GM18868 (cell line): ENCODE measurements around the gene APOBEC3C.
"Not testable (repeated sequence)": the region's sequence is repeated elsewhere in the genome, so short reads cannot be mapped to it uniquely, and the experiment has no call there.

ENCODE experiments used
- ATAC-seq: cut with Tn5 transposase; IDR thresholded peaks from one replicate; pipeline ENCODE4 v1.9.1; 2021; ENCODE audit warnings: mild to moderate bottlenecking, moderate library complexity; ENCODE audit not compliant: unreplicated experiment

Gene APOBEC3C

DNA sequence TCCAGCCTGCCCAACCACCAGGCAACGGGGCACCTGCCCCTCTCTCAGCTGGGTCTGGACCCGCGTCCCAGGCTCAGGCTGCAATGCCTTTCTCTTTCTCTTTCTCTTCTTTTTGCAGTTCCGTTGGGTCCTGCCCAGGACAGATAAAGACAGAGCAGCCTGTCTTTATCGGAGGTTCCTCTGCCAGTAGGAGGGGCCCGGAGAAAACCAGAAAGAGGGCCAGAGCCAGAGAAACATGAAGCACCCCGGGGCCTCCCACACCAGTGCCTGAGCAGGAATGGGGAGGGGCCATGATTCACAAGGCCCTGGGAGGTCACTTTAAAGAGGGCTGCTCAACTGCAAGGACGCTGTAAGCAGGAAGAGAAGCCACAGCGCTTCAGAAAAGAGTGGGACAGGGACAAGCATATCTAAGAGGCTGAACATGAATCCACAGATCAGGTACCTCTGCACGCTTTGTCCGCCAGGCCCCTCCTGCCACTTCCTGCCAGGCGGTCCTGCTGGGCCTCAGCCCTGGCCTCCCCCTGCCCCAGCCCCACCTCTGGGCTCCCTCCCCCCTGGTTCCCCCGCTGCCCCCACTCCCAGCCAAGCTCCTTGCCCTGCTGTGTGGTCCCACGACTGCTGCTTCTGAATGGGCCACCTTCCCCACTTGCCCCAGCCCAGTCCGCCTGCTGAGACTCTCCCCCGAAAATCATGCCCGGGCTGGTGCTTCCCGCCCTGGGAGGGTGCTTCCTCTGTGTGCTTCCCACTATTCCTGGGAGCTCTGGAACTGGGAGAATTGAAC, at the start of gene APOBEC3C:
APOBEC3C (plus strand) TSS at position 316 of the 781 bp plus-strand sequence; CDS start at position 422, 106 bp downstream.
- ATAC-seq: peak; percentile 85

GRCh38 chr22:38964306-38964705, 49.8 kb upstream of the APOBEC3C start:
- ATAC-seq: no peak

GRCh38 chr22:38964989-38965388, 49.1 kb upstream of the APOBEC3C start:
- no peak for ATAC-seq

GRCh38 chr22:38965614-38966379, 48.3 kb upstream of the APOBEC3C start:
- ATAC-seq: no peak

- ATAC-seq: no peak
Observed at GRCh38 chr22:38966380-38966702, 47.7 kb upstream of the APOBEC3C start.

GRCh38 chr22:38966942-38967341, 47.1 kb upstream of the APOBEC3C start:
- ATAC-seq: no peak

DNA sequence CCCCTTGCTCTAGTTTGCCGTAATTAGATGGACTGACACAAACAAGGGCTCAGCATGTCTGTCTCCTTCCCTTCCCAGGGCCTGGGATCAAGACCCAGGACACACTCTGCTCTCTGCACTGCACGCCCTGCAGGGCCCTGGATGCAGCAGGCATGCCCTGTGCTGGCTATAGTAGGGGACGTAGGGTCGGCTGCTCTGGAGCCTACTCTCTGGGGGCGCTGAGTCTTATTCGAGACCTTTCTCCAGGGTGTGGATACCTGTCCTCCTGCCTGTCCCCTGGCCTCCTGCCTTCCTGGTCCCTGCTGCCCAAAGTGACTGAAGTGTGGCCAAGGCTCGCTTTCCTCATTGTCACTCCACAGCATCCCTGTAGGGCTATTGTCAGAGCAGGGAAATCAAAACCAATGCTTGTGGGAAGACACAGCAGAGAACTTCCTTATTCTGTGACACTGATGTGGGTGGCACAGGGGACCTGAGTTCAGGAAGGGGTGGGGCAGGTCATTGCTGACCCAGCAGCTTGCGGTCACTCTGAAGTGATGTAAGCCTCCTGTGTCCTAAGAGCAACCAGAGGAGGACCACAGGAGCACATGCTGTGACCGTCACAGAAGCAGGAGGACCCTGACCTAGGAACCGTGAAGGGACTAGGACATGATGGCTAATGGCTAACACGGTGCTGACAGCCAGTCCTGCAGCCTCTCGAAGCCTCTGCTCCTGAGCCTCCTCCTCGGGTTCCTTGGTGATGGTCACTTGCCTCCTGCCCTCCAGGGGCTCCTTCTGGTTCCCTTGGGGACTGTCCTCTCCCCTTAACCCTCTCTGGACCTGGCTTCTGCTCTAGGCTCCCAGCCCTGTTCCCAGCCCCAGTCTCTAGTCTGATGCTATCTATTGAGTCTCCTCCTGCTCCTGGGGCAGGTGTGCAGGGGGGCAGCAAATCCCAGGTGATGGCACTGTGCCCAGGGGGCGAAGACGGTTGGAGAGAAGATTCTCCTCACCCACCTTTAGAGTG, 46.3 kb upstream of the APOBEC3C start:
- ATAC-seq: no peak

GRCh38 chr22:38968801-38969200, 45.3 kb upstream of the APOBEC3C start:
- ATAC-seq: no peak

DNA sequence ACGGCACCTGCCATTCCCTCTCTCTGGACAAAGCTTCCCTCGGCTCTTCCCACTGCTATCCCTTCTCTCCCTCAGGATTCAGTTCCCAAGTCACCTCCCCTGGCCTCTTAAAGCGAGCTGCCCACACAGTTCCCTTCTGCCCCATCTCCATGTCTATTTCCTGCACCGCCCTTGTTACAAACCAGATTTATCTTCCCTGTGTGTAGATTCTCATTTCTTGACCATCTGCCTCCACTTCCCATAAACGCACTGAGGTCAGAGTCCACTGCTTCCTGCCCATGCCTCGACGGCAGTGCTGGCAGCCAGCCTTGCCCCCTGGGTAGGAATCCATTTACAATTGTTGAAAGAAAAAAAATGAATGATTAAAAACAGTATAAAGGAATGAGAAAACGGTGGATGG, 43.5 kb upstream of the APOBEC3C start:
- ATAC-seq: no peak

DNA sequence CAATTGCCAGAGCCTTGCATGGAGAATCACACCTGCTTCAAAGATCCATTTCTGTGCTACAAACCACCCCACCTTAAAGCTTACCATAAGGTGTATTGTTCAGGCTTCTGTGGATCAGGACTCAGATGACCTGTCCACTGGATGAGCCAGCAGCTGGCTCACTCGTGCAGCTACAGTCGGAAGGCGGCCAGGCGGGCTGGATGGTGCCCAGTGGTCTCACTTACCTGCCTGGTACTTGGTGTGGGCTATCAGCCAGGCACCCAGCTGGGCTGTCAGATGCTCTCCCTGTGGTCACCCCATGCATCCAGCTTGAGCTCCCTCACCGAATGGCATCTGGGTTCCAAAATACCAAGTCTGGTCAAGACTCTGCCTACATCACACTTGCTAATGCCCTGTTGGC, 42.9 kb upstream of the APOBEC3C start:
- no peak for ATAC-seq

GRCh38 chr22:38971791-38972190, 42.3 kb upstream of the APOBEC3C start:
- ATAC-seq: no peak

DNA sequence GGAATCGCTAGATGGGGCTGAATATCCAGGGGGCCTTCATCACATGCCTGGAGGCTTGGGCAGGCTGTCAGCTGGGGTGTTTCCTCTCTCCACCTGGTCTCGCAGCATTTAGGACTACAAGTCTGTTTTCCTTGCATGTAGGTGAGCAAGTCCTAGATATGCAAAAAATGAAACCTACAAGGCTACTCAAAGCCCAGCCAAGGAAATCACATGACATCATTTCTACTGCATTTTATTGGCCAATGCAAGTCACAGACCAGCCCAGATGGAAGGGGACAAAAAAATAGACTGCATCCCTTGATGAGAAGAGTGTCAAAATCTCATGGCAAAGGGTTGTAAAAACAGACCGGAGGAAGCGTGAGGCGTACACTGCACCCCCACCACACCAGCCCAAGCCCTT, 41.5 kb upstream of the APOBEC3C start:
- ATAC-seq: no peak

GRCh38 chr22:38973289-38974169, 40.5 kb upstream of the APOBEC3C start:
- ATAC-seq: no peak

- no peak for ATAC-seq
Observed at GRCh38 chr22:38974170-38974825, 39.8 kb upstream of the APOBEC3C start.

DNA sequence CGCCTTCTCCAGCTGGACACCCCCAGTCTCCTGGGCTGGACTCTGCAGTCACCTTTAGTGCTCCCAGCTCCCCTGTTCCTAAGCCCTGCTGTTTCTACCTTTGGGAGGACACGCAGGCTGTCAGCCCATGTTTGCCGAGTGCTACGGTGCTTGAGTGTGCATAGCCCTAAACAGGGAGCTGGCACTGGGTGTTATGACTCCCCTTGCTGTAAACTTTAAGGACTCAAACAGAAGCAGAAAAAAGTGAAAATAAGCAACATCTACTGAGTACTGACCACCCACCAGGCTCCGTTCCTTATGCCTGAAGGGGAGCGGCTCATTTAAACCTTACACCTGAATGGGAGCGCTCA, 39.3 kb upstream of the APOBEC3C start:
- no peak for ATAC-seq

DNA sequence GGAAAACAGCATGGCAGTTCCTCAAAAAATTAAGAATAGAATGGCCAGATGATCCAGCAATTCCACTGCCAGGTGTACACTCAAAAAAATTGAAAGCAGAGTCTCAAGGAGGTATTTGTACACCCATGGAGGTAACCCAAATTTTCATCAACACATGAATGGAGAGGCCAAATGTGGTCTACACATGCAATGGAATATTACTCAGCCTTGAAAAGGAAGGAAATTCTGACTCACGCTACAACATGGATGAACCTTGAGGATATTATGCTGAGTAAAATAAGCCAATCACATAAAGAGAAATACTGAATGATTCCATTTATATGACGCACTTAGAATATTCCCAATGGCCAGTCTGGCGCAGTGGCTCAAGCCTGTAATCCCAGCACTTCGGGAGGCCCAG, 36.8 kb upstream of the APOBEC3C start:
- ATAC-seq: not testable (repeated sequence)

- not testable (repeated sequence) for ATAC-seq
Observed at GRCh38 chr22:38980587-38980986, 33.5 kb upstream of the APOBEC3C start.

DNA sequence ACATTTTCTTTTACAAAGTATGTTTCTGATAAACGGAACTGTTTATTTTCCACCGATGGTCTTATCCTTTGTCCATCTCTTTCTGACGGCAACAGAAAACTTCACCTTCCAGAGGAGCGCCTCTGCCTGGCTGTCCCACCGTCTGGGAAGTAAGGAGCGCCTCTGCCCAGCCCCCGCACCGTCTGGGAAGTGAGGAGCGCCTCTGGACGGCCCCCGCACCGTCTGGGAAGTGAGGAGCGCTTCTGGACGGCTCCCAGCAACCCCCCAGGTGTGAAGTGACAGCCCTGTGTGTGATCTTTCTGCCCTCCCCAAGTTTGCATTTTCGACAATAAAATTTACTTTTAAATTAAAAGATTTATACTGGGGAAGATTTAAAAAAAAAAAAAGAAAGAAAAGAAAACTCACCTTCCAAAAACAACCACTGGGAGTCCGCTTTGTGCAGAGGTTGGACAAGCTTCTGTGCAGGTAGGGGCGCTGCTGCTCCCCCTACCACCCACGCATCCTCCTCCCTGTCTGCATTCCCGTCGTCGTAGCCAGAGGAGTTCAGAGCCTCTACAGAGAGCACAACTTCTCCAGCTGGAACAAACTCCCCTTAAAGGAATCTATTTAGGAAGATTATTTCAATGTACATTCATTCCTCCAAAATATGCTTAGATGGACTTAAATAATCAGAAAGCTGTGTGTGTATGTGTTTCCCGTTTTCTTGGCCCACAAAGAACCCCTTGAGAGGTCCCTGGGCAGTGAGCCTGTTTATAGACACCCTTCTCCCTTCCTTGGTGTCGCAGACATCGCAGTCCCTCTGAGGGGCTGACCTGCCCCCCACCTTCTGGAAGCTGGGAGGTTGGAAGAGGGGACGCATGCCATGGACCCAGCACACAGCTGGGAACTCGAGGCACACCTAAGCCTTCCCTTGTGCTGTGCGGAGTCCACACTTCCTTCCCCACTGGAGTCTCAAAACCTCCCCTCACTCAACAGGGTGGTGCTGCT, 32.8 kb upstream of the APOBEC3C start:
- peak; percentile 2 for ATAC-seq
